LNCaP clone FGC (cell line): ENCODE measurements around the gene CYFIP2.

Experiments
- DNase-seq: peaks from one replicate; pipeline ENCODE4 v3.0.0-alpha.2; 2011; ENCODE audit warnings: low read depth
- H3K4me3 ChIP-seq: 2 replicates; pipeline ENCODE4 v1.5.1; 2011; ENCODE audit warnings: mild to moderate bottlenecking, low read depth, low read length, control low read depth
- CTCF ChIP-seq: IDR thresholded peaks from 2 replicates; pipeline ENCODE4 v1.5.1; 2012; ENCODE audit warnings: mild to moderate bottlenecking; ENCODE audit not compliant: control insufficient read depth, insufficient read depth; ENCODE audit errors: extremely low read depth

Gene CYFIP2

GRCh38 chr5:157322581-157322980 lies 56.7 kb downstream of the CYFIP2 start:
- no peak for DNase-seq
- no peak overlapping the region for H3K4me3 ChIP-seq
- no peak for TF ChIP-seq CTCF

- DNase-seq: no peak
- H3K4me3 ChIP-seq: no peak overlapping the region
- no peak for TF ChIP-seq CTCF
These were observed 57.3 kb downstream of the CYFIP2 start for GRCh38 chr5:157323107-157323706.

GRCh38 chr5:157324237-157324636 lies 58.3 kb downstream of the CYFIP2 start:
- no peak for TF ChIP-seq CTCF
- H3K4me3 ChIP-seq: no peak overlapping the region
- DNase-seq: no peak

DNA sequence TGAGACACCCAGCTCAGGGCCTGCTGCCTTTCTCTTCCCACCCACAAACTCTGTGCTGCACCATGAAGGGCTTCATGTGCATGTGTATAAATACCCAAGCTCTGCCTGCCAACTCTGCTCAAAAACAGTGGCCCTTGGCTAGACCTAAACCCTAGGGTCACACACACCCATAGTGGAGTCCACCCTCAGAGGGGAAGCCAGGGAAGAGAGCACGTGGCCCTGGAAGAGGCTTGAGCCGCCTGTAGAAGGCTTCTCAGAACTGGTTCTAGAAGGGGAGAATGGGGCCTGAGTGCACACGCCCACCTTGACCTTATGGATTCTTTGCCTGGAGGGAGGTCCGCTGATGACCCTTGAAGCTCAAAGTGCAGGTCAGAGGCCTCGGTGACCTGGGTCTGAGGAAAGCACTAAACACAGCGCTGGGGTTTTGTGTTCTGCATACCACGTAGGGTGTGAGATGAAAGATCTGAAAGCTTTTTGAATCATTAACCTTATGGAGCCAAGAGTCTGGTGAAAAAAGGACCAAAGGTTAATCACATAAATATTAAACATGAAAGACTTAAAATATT lies 60.6 kb downstream of the CYFIP2 start:
- no peak overlapping the region for H3K4me3 ChIP-seq
- no peak for DNase-seq
- TF ChIP-seq CTCF: no peak

DNA sequence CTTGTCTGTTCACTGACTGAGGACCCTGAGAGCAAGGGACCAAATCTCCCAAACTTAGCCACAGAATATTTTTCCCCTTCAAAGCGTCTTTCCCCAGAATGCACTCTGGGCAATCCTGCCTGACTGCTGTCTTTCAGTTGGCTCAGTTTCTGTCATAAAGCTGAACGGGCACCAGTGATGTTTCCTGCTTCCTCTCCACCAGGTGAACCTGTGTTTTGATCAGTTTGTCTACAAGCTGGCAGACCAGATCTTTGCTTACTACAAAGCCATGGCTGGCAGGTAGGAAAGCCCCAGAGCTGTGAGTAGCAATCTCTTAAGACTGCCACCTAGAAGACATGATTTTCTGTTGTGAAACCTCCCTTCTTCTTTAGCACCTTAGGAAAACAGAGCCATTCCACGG lies 61.8 kb downstream of the CYFIP2 start:
- H3K4me3 ChIP-seq: no peak overlapping the region
- no peak for DNase-seq
- TF ChIP-seq CTCF: no peak

GRCh38 chr5:157328277-157328912 lies 62.5 kb downstream of the CYFIP2 start:
- peak; percentile 98 for TF ChIP-seq CTCF
- no peak for DNase-seq
- no peak overlapping the region for H3K4me3 ChIP-seq

DNA sequence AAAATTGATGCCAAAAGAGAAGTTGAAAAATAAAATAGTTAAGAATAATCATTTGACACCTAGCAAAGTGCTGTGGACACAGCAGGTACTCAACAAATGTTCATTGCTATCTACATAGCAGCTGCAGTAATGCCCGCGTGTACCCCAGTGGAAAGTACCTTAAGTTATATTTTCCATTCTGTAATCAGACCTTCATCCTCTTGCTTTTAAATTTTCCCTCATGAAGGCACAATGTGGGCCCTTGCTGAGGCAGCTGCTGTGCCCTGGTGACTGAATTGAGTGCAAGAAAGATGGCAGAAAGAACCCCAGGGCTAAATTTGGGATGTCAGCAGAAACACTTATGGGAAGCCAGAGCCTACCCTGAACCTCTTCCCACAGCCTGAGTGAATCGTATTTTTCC lies 65.9 kb downstream of the CYFIP2 start:
- no peak for DNase-seq
- no peak overlapping the region for H3K4me3 ChIP-seq
- no peak for TF ChIP-seq CTCF
